ENCODE results near the gene PRSS21.

- TF ChIP-seq EP300 (IDR thresholded peaks at IDR 0.05; ENCODE audit: borderline replicate concordance) (no peak), MAX (IDR thresholded peaks at IDR 0.05) (no peak), CEBPB (IDR thresholded peaks at IDR 0.05) (no peak), REST (IDR thresholded peaks at IDR 0.05; ENCODE audit: low read depth) (no peak), USF1 (IDR thresholded peaks at IDR 0.05) (no peak), ZBTB7A (IDR thresholded peaks at IDR 0.05; ENCODE audit: low read depth) (no peak), CREB1 (IDR thresholded peaks at IDR 0.05; ENCODE audit: low read depth) (no peak), FOXM1 (IDR thresholded peaks at IDR 0.05; ENCODE audit: borderline replicate concordance, low read depth) (no peak)
These were observed 36.6 kb downstream of the PRSS21 start for GRCh38 chr16:2853531-2854073.
